Loucy (cell line): ENCODE data around the gene MISP.
"Not testable (repeated sequence)": the region's sequence is repeated elsewhere in the genome, so short reads cannot be mapped to it uniquely, and the experiment has no call there.

Source experiments
- CTCF ChIP-seq: fragments of 200-600 bp; sonication (generic); conservative IDR thresholded peaks from 2 replicates; pipeline ENCODE4 v1.5.1; 2014; ENCODE audit warnings: mild to moderate bottlenecking, antibody characterized with exemption, low read length
- EZH2phosphoT487 ChIP-seq: fragments of 200-600 bp; IDR thresholded peaks from 2 replicates; pipeline ENCODE4 v1.6.1; 2018; ENCODE audit warnings: antibody characterized with exemption, mild to moderate bottlenecking, moderate library complexity, borderline replicate concordance

GRCh38 chr19:729564-729963 is 21.3 kb upstream of the MISP start:
- TF ChIP-seq CTCF, EZH2phosphoT487: not testable (repeated sequence)
